GM19328 (cell line): ENCODE measurements around the gene COPRS.
"Not testable (repeated sequence)": the region's sequence is repeated elsewhere in the genome, so short reads cannot be mapped to it uniquely, and the experiment has no call there.

Source experiments
- ATAC-seq: cut with Tn5 transposase; IDR thresholded peaks from one replicate; pipeline ENCODE4 v1.9.1; 2021; ENCODE audit warnings: mild to moderate bottlenecking, moderate library complexity; ENCODE audit not compliant: unreplicated experiment

COPRS gene

GRCh38 chr17:31845291-31845690 is 13.8 kb downstream of the COPRS start:
- no peak for ATAC-seq

GRCh38 chr17:31843070-31843745 is 15.8 kb downstream of the COPRS start:
- no peak for ATAC-seq

GRCh38 chr17:31842195-31843069 is 16.6 kb downstream of the COPRS start:
- no peak for ATAC-seq

- no peak for ATAC-seq
Observed at GRCh38 chr17:31841850-31842194, 17.2 kb downstream of the COPRS start.

GRCh38 chr17:31838636-31839225 is 20.3 kb downstream of the COPRS start:
- no peak for ATAC-seq

- no peak for ATAC-seq
Observed at GRCh38 chr17:31835984-31836383, 23.1 kb downstream of the COPRS start.

GRCh38 chr17:31834448-31834847 is 24.6 kb downstream of the COPRS start:
- no peak for ATAC-seq

- no peak for ATAC-seq
Observed at GRCh38 chr17:31832746-31833145, 26.3 kb downstream of the COPRS start.

- no peak for ATAC-seq
Observed at GRCh38 chr17:31830971-31831858, 27.8 kb downstream of the COPRS start.

GRCh38 chr17:31829649-31830048 is 29.4 kb downstream of the COPRS start:
- ATAC-seq: no peak

GRCh38 chr17:31828955-31829354 is 30.1 kb downstream of the COPRS start:
- not testable (repeated sequence) for ATAC-seq

GRCh38 chr17:31825961-31826691 is 32.9 kb downstream of the COPRS start:
- no peak for ATAC-seq

GRCh38 chr17:31824766-31825360 is 34.2 kb downstream of the COPRS start:
- ATAC-seq: no peak

- ATAC-seq: no peak
Observed at GRCh38 chr17:31823014-31823413, 36.0 kb downstream of the COPRS start.

GRCh38 chr17:31820691-31821435 is 38.2 kb downstream of the COPRS start:
- ATAC-seq: no peak

- no peak for ATAC-seq
Observed at GRCh38 chr17:31819578-31819977, 39.5 kb downstream of the COPRS start.

- ATAC-seq: not testable (repeated sequence)
Observed at GRCh38 chr17:31818863-31819262, 40.2 kb downstream of the COPRS start.

GRCh38 chr17:31815212-31815730 is 43.8 kb downstream of the COPRS start:
- ATAC-seq: no peak

- no peak for ATAC-seq
Observed at GRCh38 chr17:31811101-31811500, 47.9 kb downstream of the COPRS start.
